ENCODE data around the gene SLC12A2.
A peak's percentile ranks its signal among the peaks of the same experiment; 100 is the strongest.

Gene SLC12A2

GRCh38 chr5:128083033-128083810 is at the start of gene SLC12A2:
Gene SLC12A2, plus strand, starts transcription at chr5:128083766. Its CDS starts 189 bp downstream, at chr5:128083955.
- H3K9me3 ChIP-seq (ENCODE audit: low read length): no peaks in the 10 kb centered on the region
- H3K36me3 ChIP-seq (ENCODE audit: insufficient read depth, low read length): 0 out of 2 replicates have a peak, but pooled peaks cover 5% of the 10 kb centered on the region
- peaks cover 79% of the 10 kb centered on the region for H3K79me2 ChIP-seq (ENCODE audit: insufficient read depth, low read length)
- peak within 1 kb of the TSS; percentile 90 for H3K27ac ChIP-seq (ENCODE audit: low read depth, low read length, poor library complexity, severe bottlenecking)
- no peaks in the 10 kb centered on the region for H3K27me3 ChIP-seq (ENCODE audit: insufficient read depth, low read length)
- peak within 1 kb of the TSS; percentile 99 for H3K4me2 ChIP-seq (ENCODE audit: low read length)
- no peaks in the 10 kb centered on the region for H3F3A ChIP-seq (ENCODE audit: insufficient read depth, low read length)
- no peak for TF ChIP-seq EZH2 (IDR thresholded peaks at IDR 0.05; ENCODE audit: borderline replicate concordance, low read length)
- TF ChIP-seq CTCF (IDR thresholded peaks at IDR 0.05; ENCODE audit: low read length): no peak
- peak within 1 kb of the TSS; percentile 91 for H3K9ac ChIP-seq (ENCODE audit: low read length)
- peaks cover 61% of the 10 kb centered on the region for H3K4me1 ChIP-seq (ENCODE audit: insufficient read depth, low read length, severe bottlenecking)
- H4K20me1 ChIP-seq (ENCODE audit: insufficient read depth, low read length): no peaks in the 10 kb centered on the region
- H3K4me3 ChIP-seq (ENCODE audit: low read depth, low read length, poor library complexity, severe bottlenecking): peak within 1 kb of the TSS; percentile 80
- no peak within 1 kb of the TSS for H2AFZ ChIP-seq (ENCODE audit: low read length)
- no peaks in the 10 kb centered on the region for H3K9me2 ChIP-seq (ENCODE audit: low read depth, low read length)

GRCh38 chr5:128035689-128036088 is 47.9 kb upstream of the SLC12A2 start:
- Histone ChIP-seq H3K9ac (ENCODE audit: low read length) (no peak overlapping the region), H3K4me3 (ENCODE audit: low read depth, low read length, poor library complexity, severe bottlenecking) (no peak overlapping the region), H3K36me3 (ENCODE audit: insufficient read depth, low read length) (peaks cover 52% of the 10 kb centered on the region), H3K9me3 (ENCODE audit: low read length) (peaks cover 2% of the 10 kb centered on the region), H3K27ac (ENCODE audit: low read depth, low read length, poor library complexity, severe bottlenecking) (no peak overlapping the region), H3K79me2 (ENCODE audit: insufficient read depth, low read length) (peaks cover 20% of the 10 kb centered on the region; the same call in 1 of the 2 replicates), H3K4me1 (ENCODE audit: insufficient read depth, low read length, severe bottlenecking) (peaks cover 9% of the 10 kb centered on the region), H2AFZ (ENCODE audit: low read length) (no peak overlapping the region), H3K27me3 (ENCODE audit: insufficient read depth, low read length) (no peaks in the 10 kb centered on the region), H3K4me2 (ENCODE audit: low read length) (no peak overlapping the region), H3F3A (ENCODE audit: insufficient read depth, low read length) (0 out of 2 replicates have a peak, but pooled peaks cover 3% of the 10 kb centered on the region), H4K20me1 (ENCODE audit: insufficient read depth, low read length) (no peaks in the 10 kb centered on the region), H3K9me2 (ENCODE audit: low read depth, low read length) (no peaks in the 10 kb centered on the region)
- TF ChIP-seq EZH2 (IDR thresholded peaks at IDR 0.05; ENCODE audit: borderline replicate concordance, low read length): no peak
- TF ChIP-seq CTCF (IDR thresholded peaks at IDR 0.05; ENCODE audit: low read length): no peak

DNA sequence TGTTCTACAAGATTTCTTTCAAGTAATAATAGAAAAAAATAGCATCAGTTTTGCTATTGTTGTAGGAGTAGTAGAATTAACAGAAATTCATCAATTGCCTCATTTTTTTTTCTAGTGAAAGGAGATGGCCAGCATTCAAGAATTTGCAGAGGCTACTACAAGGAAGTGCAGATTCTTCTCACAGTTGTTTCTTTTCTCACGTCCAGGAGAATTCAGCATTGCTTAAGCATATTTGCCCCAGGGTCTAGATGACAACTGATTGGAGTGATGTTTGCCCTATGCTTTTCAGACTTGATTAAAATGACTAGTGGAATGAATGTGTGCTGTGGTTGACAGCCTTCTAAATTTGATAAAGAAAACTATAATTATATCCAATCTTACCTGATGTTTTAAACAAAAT is 46.6 kb upstream of the SLC12A2 start:
- Histone ChIP-seq H3K9me3 (ENCODE audit: low read length) (peaks cover 2% of the 10 kb centered on the region), H3K4me1 (ENCODE audit: insufficient read depth, low read length, severe bottlenecking) (peaks cover 9% of the 10 kb centered on the region), H3F3A (ENCODE audit: insufficient read depth, low read length) (0 out of 2 replicates have a peak, but pooled peaks cover 3% of the 10 kb centered on the region), H3K4me2 (ENCODE audit: low read length) (no peak overlapping the region), H3K9me2 (ENCODE audit: low read depth, low read length) (no peaks in the 10 kb centered on the region), H3K79me2 (ENCODE audit: insufficient read depth, low read length) (peaks cover 20% of the 10 kb centered on the region; the same call in 1 of the 2 replicates), H3K4me3 (ENCODE audit: low read depth, low read length, poor library complexity, severe bottlenecking) (no peak overlapping the region), H3K36me3 (ENCODE audit: insufficient read depth, low read length) (peaks cover 43% of the 10 kb centered on the region), H3K27ac (ENCODE audit: low read depth, low read length, poor library complexity, severe bottlenecking) (no peak overlapping the region), H2AFZ (ENCODE audit: low read length) (no peak overlapping the region), H4K20me1 (ENCODE audit: insufficient read depth, low read length) (no peaks in the 10 kb centered on the region), H3K27me3 (ENCODE audit: insufficient read depth, low read length) (no peaks in the 10 kb centered on the region), H3K9ac (ENCODE audit: low read length) (no peak overlapping the region)
- TF ChIP-seq EZH2 (IDR thresholded peaks at IDR 0.05; ENCODE audit: borderline replicate concordance, low read length): no peak
- no peak for TF ChIP-seq CTCF (IDR thresholded peaks at IDR 0.05; ENCODE audit: low read length)

All from OCI-LY1 (cell line).